M059J (cell line): ENCODE results near the gene TRAF4. TPM values are rescaled to one million over a fixed set of nuclear protein-coding genes. Genes with fewer than 3 reads are reported as not detected.
"Not testable (repeated sequence)": the region's sequence is repeated elsewhere in the genome, so short reads cannot be mapped to it uniquely, and the experiment has no call there.

Experiments
- DNase-seq: peaks from one replicate; pipeline ENCODE4 v3.0.0-alpha.2; 2012; ENCODE audit warnings: low read depth
- total RNA-seq: library from RNA; depleted of rRNA; stranded (reverse); fragments of >200 nt; shearing (Covaris generic); gene quantifications from 2 replicates; pipeline ENCODE4 v1.2.3, GENCODE V29; 2014

TRAF4 gene
- total RNA-seq, 1 experiment from 2014 or later = 48.0 TPM

- peak; percentile 90 for DNase-seq
Observed at GRCh38 chr17:28728364-28729200, 15.2 kb upstream of the TRAF4 start, which contains the start of gene NEK8. TSS of gene NEK8 (plus strand) at chr17:28728788. CDS start at chr17:28728814, 26 bp downstream.

DNA sequence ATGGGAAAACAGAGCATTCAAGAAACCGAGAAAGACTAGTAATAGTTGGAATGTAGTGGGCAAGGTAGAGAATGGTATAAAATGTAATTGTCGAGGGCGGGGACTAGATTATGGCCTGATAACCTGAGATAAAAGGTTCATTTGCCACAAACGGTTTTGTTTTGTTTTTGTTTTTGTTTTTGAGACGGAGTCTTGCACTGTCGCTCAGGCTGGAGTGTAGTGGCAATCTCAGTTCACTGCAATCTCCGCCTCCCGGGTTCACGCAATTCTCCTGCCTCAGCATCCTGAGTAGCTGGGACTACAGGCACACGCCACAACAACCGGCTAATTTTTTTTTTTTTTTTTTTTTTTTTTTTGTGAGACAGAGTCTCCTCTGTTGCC is 13.9 kb upstream of the TRAF4 start:
- no peak for DNase-seq

DNA sequence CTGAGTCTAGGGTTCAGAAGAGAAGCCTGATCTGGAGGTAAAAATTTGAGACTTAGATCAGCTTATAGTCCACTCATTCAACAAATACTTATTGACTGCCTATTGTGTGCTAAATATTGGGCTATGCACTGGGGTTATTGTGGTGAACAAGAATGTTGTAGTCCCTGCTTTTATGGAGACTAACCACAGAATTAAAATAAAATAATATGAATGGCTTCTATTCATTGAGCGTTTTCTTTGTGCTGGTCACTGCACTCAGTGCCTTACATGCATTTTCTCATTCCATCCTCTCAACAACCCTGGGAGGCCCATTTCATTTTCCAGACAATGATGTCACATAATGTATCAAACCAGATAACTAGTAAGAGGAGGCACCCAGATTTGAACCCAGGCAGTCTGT is 10.5 kb upstream of the TRAF4 start:
- peak; percentile 22 for DNase-seq

DNA sequence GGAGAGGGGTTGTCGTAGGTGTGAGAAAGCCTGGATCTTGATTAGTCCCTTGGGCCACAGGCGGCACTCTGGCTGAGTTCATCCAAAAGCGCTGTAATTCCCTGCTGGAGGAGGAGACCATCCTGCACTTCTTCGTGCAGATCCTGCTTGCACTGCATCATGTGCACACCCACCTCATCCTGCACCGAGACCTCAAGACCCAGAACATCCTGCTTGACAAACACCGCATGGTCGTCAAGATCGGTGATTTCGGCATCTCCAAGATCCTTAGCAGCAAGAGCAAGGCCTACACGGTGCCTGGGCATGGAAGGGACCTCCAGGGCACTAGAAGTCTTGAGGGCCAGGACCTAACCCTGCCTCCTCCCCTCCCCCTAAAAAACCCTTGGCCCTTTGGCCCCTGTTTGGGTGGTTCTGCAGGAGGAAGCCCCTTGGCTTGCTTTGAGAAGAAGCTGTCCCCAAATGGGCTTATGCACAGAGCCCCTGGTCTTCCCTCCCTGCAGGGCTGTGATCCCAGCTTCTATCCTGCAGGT is 9.0 kb upstream of the TRAF4 start:
- no peak for DNase-seq

DNA sequence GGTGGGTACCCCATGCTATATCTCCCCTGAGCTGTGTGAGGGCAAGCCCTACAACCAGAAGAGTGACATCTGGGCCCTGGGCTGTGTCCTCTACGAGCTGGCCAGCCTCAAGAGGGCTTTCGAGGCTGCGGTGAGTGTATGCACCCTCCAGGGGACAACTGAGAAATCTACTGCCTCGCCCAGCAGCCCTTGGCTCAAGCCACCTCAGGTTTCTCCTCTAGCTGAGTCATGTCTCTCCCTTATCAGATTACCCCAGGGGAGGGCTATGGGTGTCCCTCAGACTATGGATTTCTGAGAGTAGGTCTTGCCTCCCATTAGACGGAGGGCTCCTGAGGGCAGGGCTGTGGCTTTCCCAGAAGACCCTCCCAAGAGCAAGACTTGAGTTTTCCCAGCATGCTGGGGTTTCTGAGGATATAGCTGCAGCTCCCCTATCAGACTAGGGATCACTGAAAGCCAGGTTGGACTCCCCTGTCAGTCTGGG is 8.5 kb upstream of the TRAF4 start:
- DNase-seq = peak; percentile 78

GRCh38 chr17:28735913-28736769 is 7.7 kb upstream of the TRAF4 start:
- DNase-seq = not testable (repeated sequence)

DNA sequence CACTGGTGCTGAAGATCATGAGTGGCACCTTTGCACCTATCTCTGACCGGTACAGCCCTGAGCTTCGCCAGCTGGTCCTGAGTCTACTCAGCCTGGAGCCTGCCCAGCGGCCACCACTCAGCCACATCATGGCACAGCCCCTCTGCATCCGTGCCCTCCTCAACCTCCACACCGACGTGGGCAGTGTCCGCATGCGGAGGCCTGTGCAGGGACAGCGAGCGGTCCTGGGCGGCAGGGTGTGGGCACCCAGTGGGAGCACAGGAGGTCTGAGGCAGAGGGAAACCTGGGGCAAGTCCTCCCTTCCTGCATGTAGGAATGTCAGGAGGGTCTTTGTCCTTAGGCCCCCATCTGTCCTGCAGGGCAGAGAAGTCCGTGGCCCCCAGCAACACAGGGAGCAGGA is 6.5 kb upstream of the TRAF4 start:
- no peak for DNase-seq

DNA sequence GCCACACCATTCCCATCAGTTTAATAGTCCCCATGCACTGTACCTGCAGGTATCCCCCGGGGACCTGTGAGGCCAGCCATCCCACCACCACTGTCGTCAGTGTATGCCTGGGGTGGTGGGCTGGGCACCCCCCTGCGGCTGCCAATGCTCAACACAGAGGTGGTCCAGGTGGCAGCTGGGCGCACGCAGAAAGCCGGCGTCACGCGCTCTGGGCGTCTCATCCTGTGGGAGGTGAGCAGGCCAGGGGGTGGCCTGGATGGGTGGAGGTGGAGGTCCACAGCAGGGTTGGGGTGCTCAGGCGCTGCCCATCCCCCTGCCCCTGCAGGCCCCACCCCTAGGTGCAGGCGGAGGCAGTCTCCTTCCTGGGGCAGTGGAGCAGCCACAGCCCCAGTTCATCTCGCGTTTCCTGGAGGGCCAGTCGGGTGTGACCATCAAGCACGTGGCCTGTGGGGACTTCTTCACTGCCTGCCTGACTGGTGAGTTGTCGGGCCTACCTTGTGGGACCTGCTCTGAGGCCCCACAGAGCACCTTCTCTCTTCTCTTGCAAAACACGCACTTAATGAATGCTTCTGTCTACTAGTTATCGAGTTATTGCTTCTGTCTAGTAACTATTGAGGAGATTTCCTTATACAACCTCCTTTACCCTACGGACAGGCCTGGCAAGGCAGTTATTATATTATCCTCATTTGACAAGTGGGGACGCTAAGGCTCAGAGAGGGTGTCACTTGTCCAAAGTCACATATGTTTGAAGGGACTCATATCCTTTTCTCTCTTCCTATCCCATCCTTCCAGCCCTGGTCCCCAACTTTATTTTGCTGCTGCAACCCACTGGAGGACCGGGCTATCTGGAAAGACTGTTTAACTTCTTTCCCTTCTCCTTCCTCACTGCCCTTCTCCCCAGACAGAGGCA is 5.8 kb upstream of the TRAF4 start:
- no peak for DNase-seq

DNA sequence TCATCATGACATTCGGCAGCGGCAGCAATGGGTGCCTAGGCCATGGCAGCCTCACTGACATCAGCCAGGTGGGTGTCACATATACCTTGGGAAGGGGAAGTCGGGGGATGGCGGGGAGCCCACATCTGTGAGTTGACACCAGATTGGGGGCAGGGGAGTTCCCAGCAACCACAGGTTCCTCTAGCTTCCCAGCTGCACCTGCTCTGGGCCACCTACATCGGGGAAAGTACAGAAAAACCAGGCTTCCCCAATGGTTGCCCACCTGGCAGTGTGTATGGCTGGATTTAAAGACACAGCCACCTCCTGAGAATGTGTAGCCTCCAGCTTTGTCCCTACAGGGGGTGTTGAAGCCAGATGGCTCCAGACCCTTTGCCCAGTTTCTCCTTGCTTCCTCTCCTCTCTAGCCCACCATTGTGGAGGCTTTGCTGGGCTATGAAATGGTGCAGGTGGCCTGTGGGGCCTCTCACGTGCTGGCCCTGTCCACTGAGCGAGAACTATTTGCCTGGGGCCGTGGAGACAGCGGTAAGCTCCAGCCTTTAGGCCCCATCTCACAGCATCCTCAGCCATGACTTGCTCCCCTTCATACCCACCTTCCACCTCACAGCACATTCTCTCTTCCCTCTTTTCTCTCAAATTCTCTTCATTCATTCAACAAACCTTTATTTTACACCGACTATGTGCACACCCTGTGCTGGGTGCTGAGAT is 5.0 kb upstream of the TRAF4 start:
- DNase-seq = no peak

DNA sequence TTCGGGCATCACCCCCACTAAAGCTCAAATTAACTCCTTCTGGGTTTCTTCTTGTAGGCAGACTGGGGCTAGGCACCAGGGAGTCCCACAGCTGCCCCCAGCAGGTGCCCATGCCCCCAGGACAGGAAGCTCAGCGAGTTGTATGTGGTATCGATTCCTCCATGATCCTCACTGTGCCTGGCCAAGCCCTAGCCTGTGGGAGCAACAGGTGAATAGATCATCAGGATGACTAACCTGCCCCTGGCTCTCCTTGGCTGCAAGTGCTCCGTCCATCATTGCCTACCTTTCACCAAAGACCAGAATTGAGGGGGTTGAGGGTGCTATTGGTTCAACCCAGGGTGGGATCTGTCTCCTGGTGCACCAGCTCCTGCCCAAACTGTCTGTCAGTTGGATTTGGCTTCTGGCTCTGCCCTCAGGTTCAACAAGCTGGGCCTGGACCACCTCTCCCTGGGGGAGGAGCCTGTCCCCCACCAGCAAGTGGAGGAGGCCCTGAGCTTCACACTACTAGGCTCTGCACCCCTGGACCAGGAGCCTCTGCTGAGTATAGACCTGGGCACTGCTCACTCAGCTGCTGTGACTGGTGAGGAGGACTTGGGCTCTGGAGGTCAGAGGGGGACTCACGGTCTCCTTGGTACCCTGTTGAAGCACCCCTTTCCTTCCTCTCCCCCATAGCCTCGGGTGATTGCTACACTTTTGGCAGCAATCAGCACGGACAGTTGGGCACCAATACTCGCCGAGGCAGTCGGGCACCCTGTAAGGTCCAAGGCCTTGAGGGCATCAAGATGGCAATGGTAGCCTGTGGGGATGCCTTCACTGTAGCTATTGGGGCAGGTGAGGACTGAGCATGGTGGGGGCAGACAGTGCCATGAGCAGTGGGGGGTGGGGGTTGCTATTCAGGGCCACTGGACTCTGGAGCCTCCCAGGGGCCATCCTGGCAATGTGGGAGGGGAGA is 3.1 kb upstream of the TRAF4 start:
- DNase-seq = no peak

GRCh38 chr17:28741358-28742349 is 2.2 kb upstream of the TRAF4 start:
- DNase-seq = no peak

DNA sequence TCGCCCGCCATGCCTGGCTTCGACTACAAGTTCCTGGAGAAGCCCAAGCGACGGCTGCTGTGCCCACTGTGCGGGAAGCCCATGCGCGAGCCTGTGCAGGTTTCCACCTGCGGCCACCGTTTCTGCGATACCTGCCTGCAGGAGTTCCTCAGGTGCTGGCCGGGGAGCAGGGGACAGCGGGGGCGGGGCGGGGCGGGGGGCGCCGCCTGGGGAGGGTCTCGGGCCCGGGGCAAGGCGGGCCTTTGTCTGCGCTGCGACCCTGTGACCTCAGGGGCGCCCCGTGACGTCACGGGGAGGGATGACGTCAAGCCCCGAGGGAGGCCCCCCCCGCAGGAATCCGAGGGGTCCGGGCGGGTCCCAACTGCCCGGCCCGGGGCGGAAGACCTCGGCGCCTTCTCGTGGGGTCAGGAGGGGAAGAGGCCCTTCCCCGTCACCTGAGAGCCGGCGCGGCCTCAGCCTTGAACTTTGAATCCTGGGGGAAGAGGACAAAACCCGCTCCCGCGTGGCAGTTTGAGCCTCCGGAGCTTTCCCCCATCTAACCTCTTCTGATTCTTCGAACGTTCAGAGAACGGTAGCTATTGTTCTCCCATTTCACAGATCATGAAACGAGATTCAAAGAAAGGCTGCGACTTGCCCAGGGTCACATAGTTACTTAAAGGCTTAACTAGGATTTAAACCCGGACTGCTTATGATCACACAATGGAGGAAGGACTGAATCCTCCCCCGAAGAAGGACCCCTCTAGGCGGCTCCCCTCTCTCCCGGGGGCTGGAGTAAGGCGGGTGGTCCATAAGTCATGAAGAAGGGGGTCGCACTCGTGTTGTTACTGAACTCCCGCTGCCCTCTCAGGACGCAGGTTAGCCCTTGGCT is 527 bp downstream of the TRAF4 start:
- DNase-seq = peak; percentile 47

DNA sequence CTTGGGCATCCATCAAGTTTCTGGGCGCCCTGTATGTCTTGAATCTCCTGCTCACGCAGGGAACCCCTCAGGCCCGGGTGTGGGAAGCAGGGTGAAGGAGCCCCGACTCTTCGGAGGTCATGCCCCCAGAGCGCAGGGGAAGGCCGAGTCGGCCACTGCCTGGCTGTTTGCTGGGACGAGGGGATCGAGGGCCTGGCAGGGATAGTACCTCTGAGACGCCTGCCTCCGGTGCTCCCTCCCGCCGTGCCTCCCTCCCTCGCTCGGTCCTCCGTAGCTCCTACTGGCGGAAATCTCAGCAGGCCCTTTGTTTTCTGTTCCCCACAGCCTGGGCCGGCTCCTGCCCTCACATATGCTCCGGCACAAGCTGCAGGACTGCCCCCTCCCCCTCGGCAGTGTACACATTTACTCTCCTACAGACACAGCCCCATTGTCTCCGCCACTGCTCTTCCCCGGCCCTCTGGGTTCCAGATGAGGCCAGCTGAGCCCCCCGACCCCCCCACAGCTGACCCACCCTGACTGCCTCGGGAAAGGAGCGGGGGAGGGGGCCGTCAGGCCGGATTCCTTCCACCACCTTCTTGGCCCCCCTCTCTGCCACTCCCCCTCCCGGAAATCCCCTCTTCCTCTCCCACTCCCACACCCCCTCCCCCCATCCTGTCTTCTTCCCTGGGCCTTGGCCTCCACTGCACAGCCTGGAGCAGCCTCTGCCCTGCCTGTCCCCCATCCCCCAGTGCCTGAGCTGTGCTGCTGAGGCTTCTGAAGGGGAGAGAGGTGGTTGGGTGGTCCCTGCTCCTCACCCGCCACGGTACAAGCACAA is 1.4 kb downstream of the TRAF4 start:
- peak; percentile 70 for DNase-seq

- peak; percentile 85 for DNase-seq
Observed at GRCh38 chr17:28745786-28746411, 2.1 kb downstream of the TRAF4 start.

DNA sequence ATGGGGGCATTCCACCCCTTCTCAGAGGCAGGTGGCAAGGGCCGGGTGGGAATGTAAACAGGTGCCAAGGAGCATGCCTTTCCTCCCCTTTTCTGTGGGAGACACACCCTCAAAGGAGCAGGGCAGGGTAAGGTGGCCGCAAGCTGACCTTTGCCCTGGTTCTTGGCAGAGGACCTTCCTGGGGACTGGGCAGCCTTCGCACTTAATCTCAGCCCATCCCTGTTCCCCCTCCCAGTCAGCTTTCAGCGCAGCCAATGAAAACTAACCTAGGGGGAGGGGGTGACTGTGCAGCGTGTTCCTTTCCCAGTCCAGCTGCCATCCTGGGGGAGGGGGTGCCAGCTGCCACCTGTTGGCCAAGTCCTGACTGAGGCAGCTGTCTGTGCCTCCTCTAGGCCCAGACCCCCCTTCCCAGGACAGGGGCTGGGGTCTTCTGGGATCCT is 2.8 kb downstream of the TRAF4 start:
- no peak for DNase-seq
